ENCODE data around the gene CASQ1. TPM values are rescaled to one million over a fixed set of nuclear protein-coding genes. Genes with fewer than 3 reads are reported as not detected.

CASQ1 gene
- total RNA-seq, 2 donors from 2014 or later, result not detected

GRCh38 chr1:160206421-160207117 is 16.2 kb downstream of the CASQ1 start:
- no peaks in the 10 kb centered on the region for H3K36me3 ChIP-seq (replicated peaks in 1 of 2; ENCODE audit: insufficient read depth in 1 of 2, low read depth in 2 of 2)
- intact Hi-C loops (cut with DNase I), result no loop called here
- TF ChIP-seq CTCF (IDR thresholded peaks at IDR 0.05) (no peak), POLR2A (IDR thresholded peaks at IDR 0.05) (no peak)
- H3K27ac ChIP-seq, result peak overlapping the region in 2 of 4 donors; percentile 83 to 85
- ATAC-seq, result no peak
- WGBS, 2 donors, result 68 to 69% methylated on average over 9 of the region's 9 CpGs
- no peak overlapping the region for H3K4me3 ChIP-seq
- no peaks in the 10 kb centered on the region for H3K9me3 ChIP-seq
- H3K27me3 ChIP-seq, result no peaks in the 10 kb centered on the region
- no peak for DNase-seq
- peaks cover 54% of the 10 kb centered on the region for H3K4me1 ChIP-seq

GRCh38 chr1:160207118-160207650 is 16.8 kb downstream of the CASQ1 start:
- H3K27me3 ChIP-seq, result no peaks in the 10 kb centered on the region
- H3K9me3 ChIP-seq, result no peaks in the 10 kb centered on the region
- no peak overlapping the region for H3K4me3 ChIP-seq
- intact Hi-C loops (cut with DNase I), result no loop called here
- H3K27ac ChIP-seq, result peak overlapping the region in 2 of 4 donors; percentile 83 to 85
- DNase-seq, result no peak
- peaks cover 54% of the 10 kb centered on the region for H3K4me1 ChIP-seq
- no peak for ATAC-seq
- whole genome bisulfite sequencing, 2 donors, result 84 to 86% methylated on average over 4 of the region's 4 CpGs
- H3K36me3 ChIP-seq (replicated peaks in 1 of 2; ENCODE audit: insufficient read depth in 1 of 2, low read depth in 2 of 2), result peaks cover 1 to 3% of the 10 kb centered on the region in 2 donors
- no peak for TF ChIP-seq POLR2A (IDR thresholded peaks at IDR 0.05)
- no peak for TF ChIP-seq CTCF (IDR thresholded peaks at IDR 0.05)

GRCh38 chr1:160207771-160208556 is 17.6 kb downstream of the CASQ1 start:
- Histone ChIP-seq H3K27me3 (no peaks in the 10 kb centered on the region), H3K9me3 (no peaks in the 10 kb centered on the region), H3K36me3 (replicated peaks in 1 of 2; ENCODE audit: insufficient read depth in 1 of 2, low read depth in 2 of 2) (peaks cover 6 to 9% of the 10 kb centered on the region in 2 donors), H3K4me1 (peaks cover 54% of the 10 kb centered on the region), H3K27ac (peak overlapping the region in 2 of 4 donors; percentile 28 to 50), H3K4me3 (no peak overlapping the region)
- intact Hi-C loops (cut with DNase I), result no loop called here
- WGBS, 2 donors, result 54 to 74% methylated on average over 9 of the region's 9 CpGs
- DNase-seq, result no peak
- TF ChIP-seq CTCF (IDR thresholded peaks at IDR 0.05), result no peak
- TF ChIP-seq POLR2A (IDR thresholded peaks at IDR 0.05), result no peak
- ATAC-seq, result no peak

GRCh38 chr1:160208557-160209320 is 18.4 kb downstream of the CASQ1 start:
- 70 to 75% methylated on average over 6 of the region's 6 CpGs for WGBS, 2 donors
- ATAC-seq, result no peak
- H3K27me3 ChIP-seq, result no peaks in the 10 kb centered on the region
- no peak for TF ChIP-seq CTCF (IDR thresholded peaks at IDR 0.05)
- no peak for TF ChIP-seq POLR2A (IDR thresholded peaks at IDR 0.05)
- no peak overlapping the region for H3K4me3 ChIP-seq
- intact Hi-C loops (cut with DNase I), result no loop called here
- H3K4me1 ChIP-seq, result peaks cover 54% of the 10 kb centered on the region
- DNase-seq, result no peak
- peak overlapping the region in 3 of 4 donors; percentile 7 to 52 (median 50) for H3K27ac ChIP-seq
- peaks cover 6 to 16% of the 10 kb centered on the region in 2 donors for H3K36me3 ChIP-seq (replicated peaks in 1 of 2; ENCODE audit: insufficient read depth in 1 of 2, low read depth in 2 of 2)
- no peaks in the 10 kb centered on the region for H3K9me3 ChIP-seq

Data from body of pancreas (tissue), 4 donors.